ENCODE measurements around the gene SPNS2.

GRCh38 chr17:4509401-4509800, 10.7 kb downstream of the SPNS2 start:
- TF ChIP-seq CTCF (conservative IDR thresholded peaks at IDR 0.05; ENCODE audit: low read length) (no peak), EZH2phosphoT487 (IDR thresholded peaks at IDR 0.05; ENCODE audit: borderline replicate concordance) (no peak)
